Tibial nerve (tissue), 4 donors: ENCODE measurements around the gene MSMP.

ENCODE experiments used
- CTCF ChIP-seq, 5 experiments: fragments of 200-600 bp in 3 of 5; fragments of 450-650 bp in 2 of 5; sonication (generic) in 3 of 5; IDR thresholded peaks; one replicate each; pipeline ENCODE4 v1.5.1; 2016 to 2019; ENCODE audit warnings: antibody characterized with exemption in 5 of 5, mild to moderate bottlenecking in 3 of 5, moderate library complexity in 2 of 5
- EP300 ChIP-seq, 2 donors: sonication (generic); formaldehyde crosslinking; IDR thresholded peaks; one replicate each; pipeline ENCODE4 v1.6.1; 2017; ENCODE audit warnings: antibody characterized with exemption in 2 of 2, mild to moderate bottlenecking in 1 of 2

- no peak for TF ChIP-seq CTCF (IDR thresholded peaks at IDR 0.05)
- TF ChIP-seq EP300 (IDR thresholded peaks at IDR 0.05): no peak
Observed at GRCh38 chr9:35757892-35758275, 3.8 kb upstream of the MSMP start.
